Measurements from ENCODE around the gene WDR13. TPM values are rescaled to one million over a fixed set of nuclear protein-coding genes. Genes with fewer than 3 reads are reported as not detected.

The WDR13 gene
- total RNA-seq, 4 donors from 2014 or later: 71.9 to 119 (median 105) TPM

DNA sequence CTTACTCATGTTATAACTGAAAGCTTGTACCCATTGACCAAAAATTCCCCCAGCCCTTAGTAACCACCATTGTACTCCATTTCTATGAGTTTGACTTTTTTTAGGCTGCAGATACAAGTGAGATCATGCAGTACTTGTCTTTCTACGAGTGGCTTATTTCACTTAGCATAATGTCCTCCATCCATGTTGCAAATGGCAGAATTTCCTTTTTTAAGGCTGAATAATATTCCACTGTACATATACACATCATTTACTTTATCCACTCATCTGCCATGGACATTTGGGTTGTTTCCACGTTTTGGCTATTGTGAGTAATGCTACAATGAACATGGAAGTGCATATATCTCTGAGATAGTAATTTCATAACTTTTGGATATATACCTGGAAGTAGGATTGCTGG is 12.6 kb upstream of the WDR13 start:
- TF ChIP-seq, protein P1, sequence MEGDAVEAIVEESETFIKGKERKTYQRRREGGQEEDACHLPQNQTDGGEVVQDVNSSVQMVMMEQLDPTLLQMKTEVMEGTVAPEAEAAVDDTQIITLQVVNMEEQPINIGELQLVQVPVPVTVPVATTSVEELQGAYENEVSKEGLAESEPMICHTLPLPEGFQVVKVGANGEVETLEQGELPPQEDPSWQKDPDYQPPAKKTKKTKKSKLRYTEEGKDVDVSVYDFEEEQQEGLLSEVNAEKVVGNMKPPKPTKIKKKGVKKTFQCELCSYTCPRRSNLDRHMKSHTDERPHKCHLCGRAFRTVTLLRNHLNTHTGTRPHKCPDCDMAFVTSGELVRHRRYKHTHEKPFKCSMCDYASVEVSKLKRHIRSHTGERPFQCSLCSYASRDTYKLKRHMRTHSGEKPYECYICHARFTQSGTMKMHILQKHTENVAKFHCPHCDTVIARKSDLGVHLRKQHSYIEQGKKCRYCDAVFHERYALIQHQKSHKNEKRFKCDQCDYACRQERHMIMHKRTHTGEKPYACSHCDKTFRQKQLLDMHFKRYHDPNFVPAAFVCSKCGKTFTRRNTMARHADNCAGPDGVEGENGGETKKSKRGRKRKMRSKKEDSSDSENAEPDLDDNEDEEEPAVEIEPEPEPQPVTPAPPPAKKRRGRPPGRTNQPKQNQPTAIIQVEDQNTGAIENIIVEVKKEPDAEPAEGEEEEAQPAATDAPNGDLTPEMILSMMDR (IDR thresholded peaks at IDR 0.05; ENCODE audit: low read depth): no peak

DNA sequence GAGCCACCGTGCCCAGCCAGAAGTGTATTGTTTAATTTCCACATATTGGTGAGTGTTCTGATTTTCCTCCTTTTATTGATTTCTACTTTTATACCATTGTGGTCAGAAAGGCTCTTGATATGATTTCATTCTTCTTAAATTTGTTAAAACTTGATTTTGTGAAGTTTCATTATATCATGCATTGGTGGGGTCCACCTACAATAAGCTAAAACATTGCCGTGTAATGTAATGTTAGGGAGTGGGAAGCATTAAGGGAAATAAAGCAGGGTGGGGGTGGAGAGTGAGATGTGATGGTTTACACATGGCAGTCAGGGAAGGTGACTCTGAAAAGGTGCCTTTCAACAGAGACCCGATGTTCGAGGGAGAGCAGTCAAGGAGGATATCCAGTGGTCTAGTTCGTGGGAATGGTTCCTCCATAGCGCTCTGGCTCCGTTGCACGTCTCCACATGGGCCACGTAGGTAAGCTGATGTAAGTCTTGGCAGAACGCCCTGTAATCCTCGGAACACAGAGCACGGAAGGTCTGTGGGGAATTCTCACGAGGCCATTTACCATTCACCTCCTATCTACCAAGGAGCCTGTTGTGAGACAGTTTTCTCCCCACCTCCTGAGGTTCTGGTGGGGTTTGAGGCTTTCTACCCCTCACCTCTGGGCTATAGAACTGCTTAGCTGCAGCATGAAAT is 7.7 kb upstream of the WDR13 start:
- TF ChIP-seq, protein P1 (IDR thresholded peaks at IDR 0.05; ENCODE audit: low read depth): no peak

DNA sequence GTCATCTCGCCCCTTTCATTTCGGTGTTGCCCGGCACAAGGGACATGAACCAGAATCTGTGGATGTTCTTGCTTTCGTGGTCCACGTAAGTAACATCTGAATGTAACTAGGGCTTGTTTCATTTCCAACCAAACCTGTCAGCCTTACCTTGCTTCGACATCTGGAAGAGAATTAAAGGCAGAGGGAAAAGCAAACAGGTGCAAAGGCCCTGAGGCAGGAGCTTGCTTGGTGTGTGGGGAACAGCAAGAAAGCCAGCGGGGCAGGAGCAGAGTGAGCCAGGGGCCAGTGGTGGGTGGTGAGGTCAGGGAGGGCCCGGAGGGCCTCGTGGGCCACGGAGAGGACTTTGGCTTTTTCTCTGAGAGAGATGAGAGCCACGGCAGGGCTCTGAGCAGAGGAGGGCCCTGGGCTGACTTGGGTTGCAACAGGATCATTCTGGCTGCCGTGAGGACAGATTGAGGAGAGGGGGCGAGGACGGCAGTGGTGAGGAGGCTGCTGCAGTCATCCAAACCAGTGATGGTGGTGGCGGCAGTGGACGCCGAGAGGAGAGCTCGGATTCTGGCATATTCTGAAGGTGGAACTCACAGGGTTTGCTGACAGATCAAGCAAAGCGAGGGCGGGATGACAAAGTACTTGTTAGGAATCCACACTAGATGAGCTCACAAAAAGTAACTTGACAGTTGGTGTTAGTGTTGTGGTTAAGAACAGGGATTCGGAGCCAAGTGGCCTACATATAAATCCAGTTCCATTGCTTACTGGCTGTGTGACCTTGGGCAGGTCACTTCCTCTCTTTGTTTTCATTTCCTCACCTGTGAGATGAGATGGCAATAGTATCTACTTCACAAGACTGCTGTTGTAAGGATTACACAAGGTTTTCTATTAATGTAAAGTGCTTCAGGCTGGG is 6.8 kb upstream of the WDR13 start:
- TF ChIP-seq, protein P1 (IDR thresholded peaks at IDR 0.05; ENCODE audit: low read depth): no peak

DNA sequence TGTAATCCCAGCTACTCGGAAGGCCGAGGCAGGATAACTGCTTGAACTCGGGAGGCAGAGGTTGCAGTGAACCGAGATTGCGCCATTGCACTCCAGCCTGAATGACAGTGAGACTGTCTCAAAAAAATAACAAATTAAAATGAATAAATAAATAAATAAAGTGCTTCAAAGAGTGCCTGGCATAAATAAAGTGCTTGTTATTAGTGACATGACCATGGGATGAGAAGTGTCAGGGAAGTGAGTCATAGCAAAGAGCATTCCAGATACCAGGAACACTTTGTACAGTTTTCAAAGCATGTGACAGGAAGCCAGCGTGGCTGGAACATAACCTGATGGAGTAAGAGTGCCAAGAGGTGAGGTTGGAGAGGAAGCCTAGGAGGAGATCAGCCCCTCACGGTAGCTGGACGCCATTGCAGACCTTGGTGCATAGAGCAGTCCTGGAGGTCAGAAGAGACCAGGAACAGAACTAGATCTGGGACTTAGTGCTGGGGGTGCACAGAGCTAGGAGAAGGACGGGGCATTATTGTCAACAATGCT is 6.0 kb upstream of the WDR13 start:
- TF ChIP-seq, protein P1 (IDR thresholded peaks at IDR 0.05; ENCODE audit: low read depth): no peak

DNA sequence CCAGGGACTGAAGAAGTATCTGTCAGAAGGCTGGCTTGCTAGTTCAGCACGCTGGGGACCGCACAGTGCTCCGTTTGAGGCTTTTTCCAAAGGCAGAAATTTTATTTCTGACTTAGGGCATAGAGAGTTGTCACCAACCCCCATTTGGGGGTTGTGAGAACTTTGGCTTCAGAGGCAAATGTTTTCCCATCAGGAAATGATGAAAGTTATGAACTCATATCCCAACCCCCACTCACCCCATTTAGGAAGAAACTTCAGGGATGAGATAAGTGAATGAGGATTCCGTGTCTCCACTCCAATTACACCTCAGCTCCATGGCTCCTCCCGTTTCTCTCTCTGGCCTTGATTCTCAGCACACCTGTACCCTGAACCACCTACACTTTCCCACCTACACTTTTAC is 4.3 kb upstream of the WDR13 start:
- TF ChIP-seq, protein P1 (IDR thresholded peaks at IDR 0.05; ENCODE audit: low read depth): no peak

DNA sequence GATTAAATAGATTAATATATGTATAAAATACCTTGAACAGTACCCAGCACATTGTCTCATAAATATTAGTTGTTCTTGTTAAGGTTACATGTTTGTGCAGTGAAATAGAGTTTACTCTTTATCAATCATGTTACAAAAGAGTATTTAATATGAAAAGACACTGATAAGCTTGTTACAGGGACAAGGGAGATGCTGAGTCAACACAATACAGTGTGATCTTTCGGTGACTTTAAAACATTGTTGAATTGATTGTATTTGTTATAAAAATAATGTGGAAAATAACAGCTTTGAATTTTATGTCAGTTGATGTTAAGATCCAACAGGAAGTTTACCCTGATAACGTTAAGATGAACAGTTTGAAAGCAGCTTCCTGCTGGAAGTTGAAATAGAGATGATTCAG is 1.4 kb upstream of the WDR13 start:
- TF ChIP-seq, protein P1 (IDR thresholded peaks at IDR 0.05; ENCODE audit: low read depth): no peak

DNA sequence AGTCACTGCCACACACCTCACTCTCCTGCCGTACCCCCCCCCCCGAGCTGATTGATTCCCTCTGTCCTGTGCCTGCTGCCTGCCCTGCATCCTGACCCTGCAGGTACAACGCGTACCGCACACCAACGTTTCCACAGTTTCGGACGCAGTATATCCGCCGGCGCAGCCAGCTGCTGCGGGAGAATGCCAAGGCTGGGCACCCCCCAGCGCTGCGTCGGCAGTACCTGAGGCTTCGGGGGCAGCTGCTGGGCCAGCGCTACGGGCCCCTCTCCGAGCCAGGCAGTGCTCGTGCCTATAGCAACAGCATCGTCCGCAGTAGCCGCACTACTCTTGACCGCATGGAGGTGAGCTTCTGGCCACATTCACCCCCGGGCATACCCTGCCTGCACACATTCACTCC is 1.3 kb downstream of the WDR13 start:
- TF ChIP-seq, protein P1 (IDR thresholded peaks at IDR 0.05; ENCODE audit: low read depth): no peak
